Measurements from ENCODE around the gene C6orf47.

C6orf47 gene

GRCh38 chr6:31631209-31631608, 29.4 kb downstream of the C6orf47 start:
- TF ChIP-seq CTCF (conservative IDR thresholded peaks at IDR 0.05; ENCODE audit: low read depth): no peak
- POLR2A ChIA-PET (ENCODE audit: low non-redundant PET): no interaction called here
- no peak for DNase-seq (ENCODE audit: low spot score)
- CTCF ChIA-PET: no interaction called here
- peak overlapping the region; percentile 46; the same call in 1 of the 2 replicates for H3K27ac ChIP-seq

- no peak for TF ChIP-seq CTCF (conservative IDR thresholded peaks at IDR 0.05; ENCODE audit: low read depth)
- CTCF ChIA-PET: no interaction called here
- peak overlapping the region; percentile 46 for H3K27ac ChIP-seq
- DNase-seq (ENCODE audit: low spot score): no peak
- POLR2A ChIA-PET (ENCODE audit: low non-redundant PET): no interaction called here
These were observed 30.2 kb downstream of the C6orf47 start for GRCh38 chr6:31630177-31630934.

GRCh38 chr6:31629014-31629413, 31.6 kb downstream of the C6orf47 start:
- DNase-seq (ENCODE audit: low spot score): no peak
- CTCF ChIA-PET: no interaction called here
- no peak for TF ChIP-seq CTCF (conservative IDR thresholded peaks at IDR 0.05; ENCODE audit: low read depth)
- POLR2A ChIA-PET (ENCODE audit: low non-redundant PET): no interaction called here
- H3K27ac ChIP-seq: peak overlapping the region; percentile 14

- no peak for TF ChIP-seq CTCF (conservative IDR thresholded peaks at IDR 0.05; ENCODE audit: low read depth)
- H3K27ac ChIP-seq: peak overlapping the region; percentile 25; the same call in 1 of the 2 replicates
- CTCF ChIA-PET: interaction anchor here (0.5 kb wide), 1 partner anchor 9 kb away, joined by 3 read pairs; no protein-coding TSS in a partner anchor
- DNase-seq (ENCODE audit: low spot score): no peak
- POLR2A ChIA-PET (ENCODE audit: low non-redundant PET): no interaction called here
These were observed 32.8 kb downstream of the C6orf47 start for GRCh38 chr6:31627690-31628287.

GRCh38 chr6:31626952-31627351, 33.6 kb downstream of the C6orf47 start:
- no peak for TF ChIP-seq CTCF (conservative IDR thresholded peaks at IDR 0.05; ENCODE audit: low read depth)
- ChIA-PET POLR2A (ENCODE audit: low non-redundant PET) (no interaction called here), CTCF (no interaction called here)
- no peak for DNase-seq (ENCODE audit: low spot score)
- no peak overlapping the region for H3K27ac ChIP-seq

- H3K27ac ChIP-seq: no peak overlapping the region
- ChIA-PET POLR2A (ENCODE audit: low non-redundant PET) (interaction anchor here (1.4 kb wide), 1 partner anchor 29 kb away, joined by 4 read pairs; the partner anchor contains the start of gene BAG6), CTCF (interaction anchor here (1.0 kb wide), 1 partner anchor 15 kb away, joined by 3 read pairs; no protein-coding TSS in a partner anchor)
- TF ChIP-seq CTCF (conservative IDR thresholded peaks at IDR 0.05; ENCODE audit: low read depth): no peak
- DNase-seq (ENCODE audit: low spot score): no peak
These were observed 36.5 kb downstream of the C6orf47 start for GRCh38 chr6:31624070-31624469.
